ENCODE results near the gene OR5L2. TPM values are rescaled to one million over a fixed set of nuclear protein-coding genes. Genes with fewer than 3 reads are reported as not detected.

Gene OR5L2
- total RNA-seq, 1 experiment from 2014 or later, result not detected

DNA sequence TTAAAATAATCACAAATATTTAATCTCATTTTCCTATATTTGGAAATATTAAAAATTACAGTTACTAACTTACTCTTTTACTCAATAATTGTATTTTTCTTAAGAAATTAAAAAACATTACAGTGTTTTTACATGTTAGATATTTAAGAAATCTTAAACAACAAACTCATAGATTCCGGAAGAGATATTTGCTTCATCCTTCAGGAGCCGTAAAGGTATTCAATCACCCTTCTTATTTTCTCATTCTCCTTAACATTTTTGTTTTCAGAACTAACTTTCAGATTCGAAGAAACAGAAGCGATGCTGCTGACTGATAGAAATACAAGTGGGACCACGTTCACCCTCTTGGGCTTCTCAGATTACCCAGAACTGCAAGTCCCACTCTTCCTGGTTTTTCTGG is 7.7 kb upstream of the OR5L2 start, which contains the start of gene OR5D18:
Gene OR5D18, plus strand, starts transcription at position 301 of the 400 bp plus-strand sequence. Its CDS starts 0 bp downstream, at position 301.
- no peaks in the 10 kb centered on the region for H3K36me3 ChIP-seq (ENCODE audit: low read depth)
- H4K20me1 ChIP-seq (ENCODE audit: insufficient read depth), result no peaks in the 10 kb centered on the region
- no peaks in the 10 kb centered on the region for H3K79me2 ChIP-seq (ENCODE audit: low read depth)
- H3F3A ChIP-seq (ENCODE audit: insufficient read depth, low read depth), result no peaks in the 10 kb centered on the region
- peaks cover 14% of the 10 kb centered on the region for H3K27me3 ChIP-seq (ENCODE audit: insufficient read depth, low read depth)
- intact Hi-C loops (cut with micrococcal nuclease; ENCODE audit: unreplicated experiment), result no loop called here
- ChIA-PET POLR2A (ENCODE audit: unreplicated experiment) (no interaction called here), CTCF (no interaction called here)
- no peak within 1 kb of the TSS for H3K4me2 ChIP-seq
- TF ChIP-seq CTCF (conservative IDR thresholded peaks at IDR 0.05), result no peak
- no peak for TF ChIP-seq EZH2 (IDR thresholded peaks at IDR 0.05; ENCODE audit: low read depth)
- H3K9me3 ChIP-seq (ENCODE audit: insufficient read depth, low read depth), result no peaks in the 10 kb centered on the region
- no peak within 1 kb of the TSS for H3K4me3 ChIP-seq
- H2AFZ ChIP-seq, result no peak within 1 kb of the TSS
- H3K9me2 ChIP-seq (ENCODE audit: insufficient read depth), result 0 out of 2 replicates have a peak, but pooled peaks cover 8% of the 10 kb centered on the region
- no peaks in the 10 kb centered on the region for H3K4me1 ChIP-seq (replicated peaks; ENCODE audit: insufficient read depth)
- BruUV-seq (replicated peaks), result no TSS peak
- no peak within 1 kb of the TSS for H3K27ac ChIP-seq
- DNase-seq, result no peak

DNA sequence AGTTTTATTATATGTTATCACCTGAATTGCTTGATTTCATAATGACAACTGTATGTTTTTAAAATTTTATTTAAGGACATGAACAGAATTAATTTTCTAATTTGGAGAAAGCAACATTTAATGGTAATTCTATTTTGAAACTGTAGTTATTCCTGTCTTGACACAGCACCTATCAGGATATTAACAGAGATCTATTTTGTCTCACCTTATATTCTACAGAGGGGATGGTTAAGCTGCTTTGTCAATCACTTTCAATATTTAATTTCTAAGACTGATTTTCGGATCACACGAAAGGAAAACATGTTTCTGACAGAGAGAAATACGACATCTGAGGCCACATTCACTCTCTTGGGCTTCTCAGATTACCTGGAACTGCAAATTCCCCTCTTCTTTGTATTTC is 11.4 kb downstream of the OR5L2 start, which contains the start of gene OR5D16:
Gene OR5D16, plus strand, starts transcription at position 301 of the 400 bp plus-strand sequence. Its CDS starts 0 bp downstream, at position 301.
- Histone ChIP-seq H3K4me3 (no peak within 1 kb of the TSS), H3K4me1 (replicated peaks; ENCODE audit: insufficient read depth) (no peaks in the 10 kb centered on the region), H3K9me3 (ENCODE audit: insufficient read depth, low read depth) (no peaks in the 10 kb centered on the region; the same call in 1 of the 2 replicates), H3K9me2 (ENCODE audit: insufficient read depth) (no peaks in the 10 kb centered on the region), H3F3A (ENCODE audit: insufficient read depth, low read depth) (no peaks in the 10 kb centered on the region), H2AFZ (no peak within 1 kb of the TSS; the same call in 1 of the 2 replicates), H4K20me1 (ENCODE audit: insufficient read depth) (no peaks in the 10 kb centered on the region), H3K27me3 (ENCODE audit: insufficient read depth, low read depth) (no peaks in the 10 kb centered on the region), H3K4me2 (no peak within 1 kb of the TSS), H3K36me3 (ENCODE audit: low read depth) (no peaks in the 10 kb centered on the region), H3K79me2 (ENCODE audit: low read depth) (no peaks in the 10 kb centered on the region), H3K27ac (no peak within 1 kb of the TSS)
- ChIA-PET POLR2A (ENCODE audit: unreplicated experiment) (no interaction called here), CTCF (no interaction called here)
- TF ChIP-seq EZH2 (IDR thresholded peaks at IDR 0.05; ENCODE audit: low read depth) (no peak), CTCF (conservative IDR thresholded peaks at IDR 0.05) (no peak)
- no peak for DNase-seq
- intact Hi-C loops (cut with micrococcal nuclease; ENCODE audit: unreplicated experiment), result no loop called here
- no TSS peak for BruUV-seq (replicated peaks)

DNA sequence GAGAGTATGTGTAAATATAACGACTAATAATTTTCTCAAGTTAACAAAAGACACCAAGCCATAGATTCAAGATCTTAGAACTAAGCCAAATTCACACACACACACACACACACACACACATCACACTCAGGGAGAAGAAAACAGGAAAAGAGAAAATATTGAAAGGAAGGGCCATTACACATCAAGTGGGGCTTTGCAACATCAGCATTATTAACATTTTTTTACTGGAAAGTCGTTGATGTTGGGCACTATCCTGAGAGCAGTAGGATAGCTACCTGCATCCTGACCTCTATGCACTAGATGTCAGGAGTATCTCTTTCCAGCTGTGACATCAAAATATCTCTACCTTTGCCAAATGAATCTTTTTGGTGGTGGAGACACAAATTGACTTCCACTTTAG is 20.4 kb downstream of the OR5L2 start:
- POLR2A ChIA-PET (ENCODE audit: unreplicated experiment), result no interaction called here
- TF ChIP-seq EZH2 (IDR thresholded peaks at IDR 0.05; ENCODE audit: low read depth), result no peak
- TF ChIP-seq CTCF (conservative IDR thresholded peaks at IDR 0.05), result no peak
- CTCF ChIA-PET, result no interaction called here
- intact Hi-C loops (cut with micrococcal nuclease; ENCODE audit: unreplicated experiment), result no loop called here
- H3F3A ChIP-seq (ENCODE audit: insufficient read depth, low read depth), result no peaks in the 10 kb centered on the region
- no peak overlapping the region for H3K27ac ChIP-seq
- no peak overlapping the region for H3K4me2 ChIP-seq
- no peak overlapping the region for H3K4me3 ChIP-seq
- no peaks in the 10 kb centered on the region for H3K27me3 ChIP-seq (ENCODE audit: insufficient read depth, low read depth)
- no peak overlapping the region for H2AFZ ChIP-seq
- no peaks in the 10 kb centered on the region for H3K79me2 ChIP-seq (ENCODE audit: low read depth)
- H3K9me3 ChIP-seq (ENCODE audit: insufficient read depth, low read depth), result no peaks in the 10 kb centered on the region; the same call in 1 of the 2 replicates
- H3K36me3 ChIP-seq (ENCODE audit: low read depth), result no peaks in the 10 kb centered on the region
- no peaks in the 10 kb centered on the region for H3K4me1 ChIP-seq (replicated peaks; ENCODE audit: insufficient read depth)
- BruUV-seq (replicated peaks), result no TSS peak
- H3K9me2 ChIP-seq (ENCODE audit: insufficient read depth), result no peaks in the 10 kb centered on the region; the same call in 1 of the 2 replicates
- H4K20me1 ChIP-seq (ENCODE audit: insufficient read depth), result no peaks in the 10 kb centered on the region
- no peak for DNase-seq
